Stimulated activated CD8-positive, alpha-beta memory T cell treated with anti-CD3 and anti-CD28 coated beads, Interleukin-12 subunit alpha, Interleukin-12 subunit beta, amount 100 ng/mL, for 4 hours (primary cell): Measurements from ENCODE around the gene LIG3.
"Not testable (repeated sequence)": the region's sequence is repeated elsewhere in the genome, so short reads cannot be mapped to it uniquely, and the experiment has no call there.

Experiments
- DNase-seq: peaks from one replicate; pipeline ENCODE4 v3.0.0-alpha.2; 2020; ENCODE audit warnings: low read depth

Gene LIG3

DNA sequence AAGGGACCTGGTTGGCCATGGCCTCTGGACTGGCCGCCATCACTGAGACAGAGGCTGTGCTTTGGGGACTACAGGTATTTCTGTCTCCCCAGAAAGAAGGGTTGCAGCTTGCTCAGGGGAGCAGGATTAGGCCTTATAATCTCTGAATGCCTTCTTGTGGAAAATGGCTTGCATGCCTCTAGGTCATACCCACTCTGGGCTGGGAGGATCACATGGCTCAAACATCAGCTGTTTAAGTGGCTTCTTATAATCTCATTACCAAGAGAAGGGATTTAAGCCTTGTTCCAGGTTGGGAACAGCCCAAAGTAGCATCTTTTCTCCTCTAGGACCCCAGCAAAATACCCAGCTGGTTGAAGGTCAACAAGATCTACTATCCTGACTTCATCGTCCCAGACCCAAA lies 19.1 kb downstream of the LIG3 start:
- DNase-seq, result no peak

DNA sequence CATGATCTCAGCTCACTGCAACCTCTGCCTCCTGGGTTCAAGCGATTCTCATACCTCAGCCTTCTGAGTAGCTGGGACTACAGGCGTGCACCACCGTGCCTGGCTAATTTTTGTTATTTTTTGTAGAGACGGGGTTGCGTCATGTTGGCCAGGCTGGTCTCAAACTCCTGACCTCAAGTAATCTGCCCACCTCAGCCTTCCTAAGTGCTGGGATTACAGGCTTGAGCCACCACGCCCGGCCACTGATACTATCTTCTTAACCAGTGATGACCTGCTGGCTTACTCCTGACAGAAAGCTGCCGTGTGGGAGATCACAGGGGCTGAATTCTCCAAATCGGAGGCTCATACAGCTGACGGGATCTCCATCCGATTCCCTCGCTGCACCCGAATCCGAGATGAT lies 20.7 kb downstream of the LIG3 start:
- not testable (repeated sequence) for DNase-seq

DNA sequence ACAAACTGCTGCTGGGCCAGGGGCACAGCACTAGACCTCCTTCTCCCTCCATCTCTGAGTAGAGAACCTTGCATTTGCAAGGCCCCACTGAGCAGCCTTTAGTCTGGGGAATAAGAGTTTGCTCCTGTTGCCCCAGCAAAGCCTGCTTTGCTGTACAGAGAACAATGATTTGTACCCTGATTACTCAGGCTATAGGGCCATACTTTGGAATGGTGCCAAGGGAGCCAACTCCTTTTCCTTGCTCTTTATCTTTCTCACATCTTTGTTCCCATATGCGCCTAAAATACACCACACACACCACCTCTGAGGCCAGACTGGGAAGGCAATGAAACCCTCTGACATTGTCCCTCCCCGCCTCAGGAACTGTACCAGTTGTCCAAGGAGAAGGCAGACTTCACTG lies 21.2 kb downstream of the LIG3 start:
- DNase-seq, result no peak

DNA sequence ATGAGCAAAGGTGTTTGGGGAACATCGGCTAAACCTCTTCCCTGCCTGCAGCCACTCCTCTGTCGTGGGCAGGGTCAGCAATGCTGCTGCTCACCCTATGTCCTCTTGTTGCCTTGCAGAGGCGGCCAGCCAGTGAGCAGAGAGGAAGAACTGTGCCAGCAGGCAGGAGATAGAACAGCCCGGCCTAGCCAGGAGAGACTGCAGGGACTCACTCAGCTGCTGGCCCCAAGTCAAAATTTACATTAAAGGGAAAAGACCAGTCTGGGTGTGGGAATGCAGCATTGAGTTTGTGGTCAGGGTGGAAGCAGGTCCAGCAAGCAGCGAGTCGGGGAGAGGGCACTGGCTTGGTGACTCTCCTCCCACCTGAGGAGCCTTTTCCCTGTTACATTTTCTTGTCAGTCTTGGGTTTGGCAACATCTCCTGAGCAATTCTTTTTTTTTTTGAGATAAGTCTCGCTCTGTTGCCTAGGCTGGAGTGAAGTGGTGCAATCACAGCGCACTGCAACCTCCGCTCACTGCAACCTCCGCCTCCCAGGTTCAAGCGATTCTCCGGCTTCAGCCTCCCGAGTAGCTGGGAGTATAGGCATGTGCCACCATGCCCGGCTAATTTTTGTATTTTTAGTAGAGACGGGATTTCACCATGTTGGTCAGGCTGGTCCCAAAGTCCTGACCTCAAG lies 22.7 kb downstream of the LIG3 start:
- DNase-seq, result no peak

DNA sequence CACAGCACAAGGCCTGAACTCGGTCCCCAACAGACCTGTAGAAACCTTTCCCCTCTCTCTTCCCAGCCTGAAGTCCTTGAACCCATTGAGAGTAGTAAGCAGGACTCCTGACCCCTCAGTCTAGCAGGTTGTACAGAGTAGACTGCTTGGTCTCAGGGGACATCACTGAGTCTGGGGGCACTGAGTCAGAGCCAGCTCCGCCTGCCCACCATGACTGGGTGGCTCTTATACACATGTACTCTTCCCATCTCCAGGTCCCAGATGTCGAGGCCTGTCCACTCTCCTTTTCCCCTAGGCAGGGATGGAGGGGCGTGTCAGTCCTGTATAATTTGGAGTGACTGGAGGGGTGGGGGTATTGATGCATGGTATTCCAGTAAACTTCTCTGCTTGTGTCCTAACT lies 23.5 kb downstream of the LIG3 start:
- DNase-seq, result no peak

DNA sequence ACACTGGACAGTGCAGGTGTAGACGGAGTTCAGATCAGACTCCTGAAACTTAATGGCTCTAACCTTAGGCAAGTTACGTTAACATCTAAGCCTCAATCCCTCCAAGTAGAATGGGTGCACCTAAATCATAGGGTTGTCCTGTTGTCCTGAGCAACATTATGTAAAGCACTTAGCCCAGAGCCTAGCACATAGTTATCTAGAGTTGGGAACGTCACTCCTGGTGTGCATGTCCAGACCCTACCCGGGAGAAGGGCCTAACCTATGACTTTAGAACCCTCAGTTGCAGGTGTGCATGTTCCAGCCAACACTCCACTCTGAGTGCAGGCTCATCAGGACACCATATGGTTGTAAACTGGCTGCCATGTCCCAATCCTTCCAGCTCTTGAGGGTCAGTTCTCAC lies 26.0 kb downstream of the LIG3 start:
- DNase-seq, result no peak

DNA sequence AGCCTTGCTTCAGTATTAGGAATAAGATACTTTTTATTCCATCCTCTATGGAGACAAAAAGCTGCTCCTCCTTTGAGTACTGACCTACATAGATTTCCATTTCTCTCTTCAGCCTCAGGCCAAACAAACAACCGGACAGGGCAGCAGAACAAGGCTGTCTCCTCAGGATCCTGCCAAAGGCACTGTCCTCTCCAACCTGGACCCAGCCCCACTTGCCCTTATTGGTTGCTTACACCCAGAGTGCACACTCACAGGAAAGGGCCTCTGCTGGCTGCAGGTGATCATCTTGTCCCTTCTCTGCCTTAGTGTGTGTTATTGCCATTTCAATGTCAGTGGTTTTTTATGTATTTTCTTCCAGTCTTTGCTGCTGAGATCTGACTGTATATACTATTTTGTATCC lies 26.6 kb downstream of the LIG3 start:
- DNase-seq, result no peak

DNA sequence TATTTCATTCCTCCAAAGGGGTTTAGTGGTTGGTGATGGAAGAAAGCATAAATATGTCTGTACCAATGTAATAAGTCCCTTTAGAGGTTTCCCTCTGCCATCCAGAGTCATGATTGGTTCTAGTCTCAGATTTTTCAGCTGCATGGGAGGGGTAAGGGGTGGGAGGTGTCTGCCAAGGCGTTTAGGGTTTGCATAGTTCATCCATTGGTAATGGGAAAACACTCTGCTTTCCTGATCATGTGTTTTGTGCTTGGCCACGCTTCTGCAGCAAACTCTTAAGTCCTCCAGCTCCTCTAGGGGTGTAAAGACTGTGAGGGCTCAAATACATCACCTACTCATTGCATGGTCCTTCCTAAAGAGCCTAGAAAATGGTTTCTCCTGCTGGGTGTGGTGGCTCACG lies 29.8 kb downstream of the LIG3 start:
- DNase-seq, result no peak

DNA sequence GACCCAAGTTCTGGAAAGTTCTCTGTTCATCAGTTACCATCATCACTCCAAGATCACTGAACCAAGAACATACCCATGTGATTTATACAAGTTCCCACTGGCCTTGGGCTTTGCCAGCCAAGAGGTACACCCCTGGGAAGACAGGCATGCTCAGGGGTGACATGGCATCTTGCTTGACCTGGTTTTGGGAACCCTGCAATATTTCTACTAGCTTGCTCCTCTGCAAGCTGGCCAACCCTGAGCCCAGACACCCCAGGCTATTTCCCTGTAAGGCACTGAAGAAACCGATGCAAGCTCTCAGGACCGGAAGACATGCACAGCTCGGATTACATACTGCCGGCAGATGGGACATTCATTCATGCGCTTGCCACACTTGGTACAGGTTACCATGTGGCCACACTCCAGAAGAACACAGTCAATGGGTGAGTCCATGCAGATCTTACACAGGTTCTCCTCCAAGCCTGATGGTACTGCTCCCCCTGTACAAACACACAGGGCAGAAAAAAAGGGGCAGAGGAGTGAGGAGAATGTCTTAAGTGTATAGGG lies 31.4 kb downstream of the LIG3 start:
- no peak for DNase-seq

DNA sequence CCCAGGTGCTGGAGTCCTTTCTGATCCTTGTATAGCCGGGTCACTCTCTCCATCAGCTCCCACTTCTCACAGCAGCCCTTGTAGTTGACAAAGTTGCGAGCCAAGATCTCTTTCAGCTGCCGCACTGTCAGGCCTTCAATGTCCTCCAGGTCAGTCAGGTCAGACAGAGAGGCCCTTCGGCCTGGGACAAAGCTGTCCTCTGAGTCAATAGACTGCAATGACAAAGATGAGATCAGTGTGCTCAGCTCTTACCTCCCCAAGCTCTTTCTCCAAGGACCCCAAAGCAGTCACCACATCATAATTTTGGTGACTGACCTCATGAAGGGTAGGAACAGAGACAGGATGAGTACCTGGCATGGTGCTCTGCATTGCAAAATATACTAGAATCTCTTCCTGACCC lies 36.1 kb downstream of the LIG3 start:
- no peak for DNase-seq

DNA sequence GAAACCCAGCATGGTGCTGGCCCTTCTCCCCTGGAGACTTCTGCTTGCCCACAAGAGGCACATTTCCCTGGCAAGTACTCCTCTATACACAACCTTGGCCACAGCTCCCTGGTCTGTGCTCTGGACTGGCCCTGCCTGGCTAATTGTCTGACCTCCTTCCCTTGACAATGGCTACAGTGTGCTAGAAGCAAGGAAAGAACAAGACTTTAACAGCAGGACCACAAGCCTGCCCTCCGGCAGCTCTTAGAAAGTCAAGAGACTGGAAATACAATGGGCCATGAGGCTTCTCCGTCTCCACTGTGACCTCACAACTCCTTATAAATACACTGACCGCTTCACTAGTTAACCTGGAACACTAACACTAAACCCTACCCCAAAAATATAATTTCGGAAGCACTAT lies 36.7 kb downstream of the LIG3 start:
- DNase-seq, result no peak

DNA sequence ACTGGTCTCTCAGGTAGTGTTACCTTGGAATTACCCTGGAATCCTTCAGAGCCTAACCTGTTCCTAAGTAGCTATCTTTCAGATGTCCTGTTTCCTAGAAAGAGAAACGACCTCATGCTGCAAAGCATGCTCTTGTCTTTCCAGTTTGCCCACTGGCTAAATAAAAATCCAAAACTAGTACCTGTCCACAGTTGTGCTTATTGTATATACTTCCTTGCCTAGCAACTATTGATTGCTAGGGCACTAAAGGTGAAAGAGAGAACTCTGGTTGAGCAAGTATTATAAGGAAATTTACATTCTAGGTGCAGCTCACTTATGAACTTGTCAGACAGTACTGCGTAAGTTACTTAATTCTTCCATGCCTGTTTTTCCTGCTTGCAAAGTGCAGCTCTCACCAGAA lies 38.5 kb downstream of the LIG3 start:
- no peak for DNase-seq

DNA sequence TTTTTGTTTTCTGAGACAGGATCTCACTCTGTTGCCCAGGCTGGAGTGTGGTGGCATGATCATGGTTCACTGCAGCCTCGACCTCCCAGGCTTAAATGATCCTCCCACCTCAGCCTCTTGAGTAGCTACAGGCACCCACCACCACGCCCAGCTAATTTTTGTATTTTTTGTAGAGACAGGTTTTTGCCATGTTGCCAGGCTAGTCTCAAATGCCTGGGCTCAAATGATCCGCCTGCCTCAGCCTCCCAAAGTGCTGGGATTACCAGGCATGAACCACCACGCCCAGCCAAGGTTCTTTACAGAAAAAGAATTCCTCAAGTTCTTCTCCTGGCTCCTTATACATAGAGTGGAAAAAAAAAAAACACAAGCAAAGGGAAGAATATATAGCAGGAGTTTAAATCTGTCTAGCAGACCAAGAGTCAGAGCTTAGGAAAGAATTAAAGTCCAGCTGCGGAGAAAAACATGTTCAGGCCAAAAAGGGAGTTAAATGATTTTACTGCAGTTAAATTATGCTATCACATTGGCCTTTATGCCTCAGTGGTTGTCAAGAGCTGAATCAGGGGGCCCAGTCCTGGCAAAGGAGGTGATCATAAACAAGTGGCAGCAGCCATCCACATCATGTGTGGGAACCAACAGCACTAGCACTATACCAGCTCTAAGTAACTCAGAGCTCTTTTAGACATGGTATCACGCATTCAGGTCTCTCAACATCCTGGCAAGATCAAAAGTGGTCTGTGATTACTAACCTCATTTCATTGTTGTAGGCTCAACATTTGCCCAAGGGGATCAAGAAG lies 39.3 kb downstream of the LIG3 start:
- no peak for DNase-seq

DNA sequence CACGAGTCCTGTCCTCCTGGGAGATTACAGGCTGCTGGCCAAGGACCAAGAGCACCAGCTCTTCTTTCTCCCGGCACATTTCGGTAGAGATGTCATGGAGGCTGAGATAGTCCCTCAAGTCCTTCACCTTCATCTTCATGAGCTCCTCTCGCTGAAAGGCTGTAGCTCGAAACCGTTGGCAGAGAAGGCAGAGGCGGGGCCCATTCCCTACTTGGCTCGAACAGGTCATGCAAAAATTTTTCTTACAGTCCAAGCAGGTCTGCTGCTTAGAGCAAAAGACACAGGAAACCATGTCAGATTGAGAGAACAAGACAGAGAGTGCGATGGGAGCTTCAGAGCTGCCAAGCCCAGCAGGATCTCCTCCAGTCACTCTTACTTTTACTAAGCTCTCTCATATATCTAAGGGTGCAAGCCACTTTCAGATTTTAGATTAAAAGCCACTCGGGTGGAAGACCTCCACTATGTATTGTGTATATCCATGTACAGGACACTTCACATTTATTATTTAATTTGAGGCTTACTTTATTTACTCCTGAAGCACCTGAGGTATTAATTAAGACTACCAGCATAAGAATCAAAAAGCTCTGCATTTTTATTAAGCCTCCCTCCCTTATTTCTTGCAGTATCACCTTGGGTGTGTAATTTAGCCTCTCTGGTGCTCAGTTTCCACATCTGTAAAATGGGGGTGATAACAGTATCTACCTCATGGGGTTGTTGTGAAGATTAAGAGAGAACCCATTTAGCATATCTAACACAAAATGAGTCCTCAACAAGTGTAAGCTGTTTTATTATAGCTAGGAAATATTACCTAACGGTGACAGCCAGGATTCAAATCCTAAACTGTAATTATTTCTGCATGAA lies 41.4 kb downstream of the LIG3 start:
- no peak for DNase-seq

DNA sequence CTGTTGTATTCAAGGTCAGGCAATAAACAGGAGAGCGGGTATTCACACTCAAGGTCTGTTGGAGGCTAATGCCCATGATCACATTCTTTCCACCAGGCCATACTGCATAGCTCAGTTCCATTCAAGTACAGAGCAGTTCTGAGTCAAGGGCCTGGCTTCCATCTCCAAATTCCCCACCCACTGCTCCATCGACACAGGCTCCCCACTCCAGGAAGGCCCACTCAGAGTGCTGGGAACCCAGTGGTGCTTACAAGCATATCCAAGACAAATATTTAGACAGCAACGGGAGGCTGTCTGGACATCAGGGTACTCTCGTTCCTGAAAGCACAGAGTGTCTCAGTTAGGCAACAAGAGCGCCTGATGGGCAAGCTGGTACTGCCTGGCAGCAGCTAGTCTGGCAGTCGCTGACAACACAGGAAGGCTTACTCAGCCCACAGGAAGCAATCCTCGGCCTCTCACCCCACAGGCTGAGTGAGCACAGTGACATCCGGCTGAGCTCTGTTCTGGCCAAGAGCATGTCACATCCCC lies 42.3 kb downstream of the LIG3 start:
- DNase-seq, result peak; percentile 54

DNA sequence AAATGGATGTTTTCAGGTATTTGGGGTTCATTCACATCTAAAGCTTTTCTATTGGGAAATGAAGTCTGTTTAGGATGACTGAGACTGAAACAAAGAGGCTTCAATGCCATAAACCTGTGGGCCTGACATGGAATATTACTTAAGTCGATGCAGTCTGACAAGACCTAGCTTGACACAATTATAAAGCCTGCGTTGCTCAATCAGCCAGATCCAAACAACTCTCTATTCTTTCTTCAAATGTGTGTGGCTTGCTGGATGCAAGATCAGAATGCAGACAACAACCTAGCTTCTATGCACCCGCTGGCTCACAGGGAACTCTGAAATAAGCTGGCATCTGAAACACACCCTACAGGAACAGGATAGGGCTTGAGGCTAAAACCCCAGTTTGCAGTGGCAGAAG lies 43.2 kb downstream of the LIG3 start:
- DNase-seq, result no peak

DNA sequence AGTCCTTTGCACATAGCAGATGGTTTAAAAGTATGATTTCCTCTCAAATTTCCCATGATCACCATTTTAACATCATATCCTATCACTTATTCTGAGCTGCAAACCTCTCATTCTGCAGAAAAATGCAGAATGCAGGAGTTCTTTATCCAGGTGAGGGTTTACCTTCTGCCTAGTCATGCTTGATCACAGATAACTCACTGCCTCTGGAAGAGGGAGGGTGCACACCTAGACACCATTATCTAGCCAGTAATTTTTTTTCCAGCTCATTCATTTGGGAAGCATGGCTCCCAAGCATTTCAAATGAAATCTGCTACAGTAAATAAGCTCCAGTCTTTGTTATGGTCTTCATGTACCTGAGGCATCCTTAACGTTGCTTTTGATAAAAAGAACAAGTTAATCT lies 45.2 kb downstream of the LIG3 start:
- no peak for DNase-seq

DNA sequence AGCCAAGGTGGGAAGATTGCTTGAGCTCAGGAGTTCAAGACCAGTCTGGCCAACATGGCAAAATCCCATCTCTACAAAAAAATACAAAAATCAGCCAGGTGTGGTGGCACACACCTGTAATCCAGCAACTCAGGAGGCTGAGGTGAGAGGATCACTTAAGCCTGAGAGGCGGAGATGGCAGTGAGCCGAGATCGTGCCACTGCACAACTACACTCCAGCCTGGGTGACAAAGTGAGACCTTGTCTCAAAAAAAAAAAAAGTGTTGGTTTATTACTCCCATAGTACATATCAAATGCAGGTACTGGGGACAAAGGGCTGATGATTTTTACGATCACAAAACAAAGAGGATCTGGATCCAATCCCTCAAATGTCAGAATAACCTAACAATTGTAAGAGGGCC lies 47.8 kb downstream of the LIG3 start:
- not testable (repeated sequence) for DNase-seq

DNA sequence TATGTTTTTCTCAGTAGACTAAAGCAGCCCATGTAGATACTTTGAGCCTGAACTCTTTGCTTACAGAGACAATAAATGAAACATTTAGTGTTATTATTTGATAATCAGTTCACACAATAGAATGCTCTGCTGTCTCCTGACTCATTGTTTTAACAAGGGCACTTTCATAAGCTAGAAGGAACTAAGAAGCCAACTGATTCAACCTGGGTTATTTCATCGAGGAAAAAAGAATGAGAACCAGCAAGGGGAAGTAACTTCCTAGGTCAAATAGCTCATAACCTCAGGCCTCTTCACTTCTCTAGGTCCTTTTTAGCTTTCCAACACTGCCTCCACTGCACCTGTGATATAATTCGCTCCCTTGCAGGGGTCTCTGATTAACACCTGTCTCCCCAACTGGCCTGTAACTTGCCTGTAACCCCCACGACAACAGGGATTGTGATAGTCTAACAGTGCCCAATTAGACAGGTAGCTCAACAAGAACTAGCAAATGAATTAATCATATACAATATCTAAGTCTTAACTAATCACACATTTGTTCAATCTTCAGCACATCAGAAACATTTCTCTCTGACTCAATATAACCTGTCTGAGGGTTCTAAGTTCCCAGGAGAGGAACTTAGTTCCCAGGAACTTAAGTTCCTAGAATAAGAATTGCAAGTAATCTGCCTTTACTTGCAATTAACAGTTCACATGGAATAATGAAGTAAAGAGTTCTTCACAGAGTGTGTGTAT lies 48.4 kb downstream of the LIG3 start:
- DNase-seq, result no peak

DNA sequence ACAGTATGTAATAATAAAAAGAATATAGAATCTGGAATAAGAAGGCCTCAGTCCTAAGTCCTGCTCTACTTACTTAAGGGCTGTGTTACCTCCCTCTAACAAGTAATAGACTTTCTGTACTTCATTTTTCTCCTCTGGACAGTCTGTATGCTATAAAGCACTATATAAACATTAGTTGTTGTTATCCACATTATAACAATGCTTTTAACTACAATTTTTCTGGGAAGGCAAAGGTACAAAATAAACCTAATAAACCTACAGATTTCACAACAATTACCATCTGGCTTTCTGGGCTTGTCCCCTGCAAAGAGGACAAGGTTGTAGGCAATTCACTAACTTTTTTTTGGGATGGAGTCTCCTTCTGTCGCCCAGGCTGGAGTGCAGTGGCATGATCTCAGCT lies 50.5 kb downstream of the LIG3 start:
- DNase-seq, result no peak

DNA sequence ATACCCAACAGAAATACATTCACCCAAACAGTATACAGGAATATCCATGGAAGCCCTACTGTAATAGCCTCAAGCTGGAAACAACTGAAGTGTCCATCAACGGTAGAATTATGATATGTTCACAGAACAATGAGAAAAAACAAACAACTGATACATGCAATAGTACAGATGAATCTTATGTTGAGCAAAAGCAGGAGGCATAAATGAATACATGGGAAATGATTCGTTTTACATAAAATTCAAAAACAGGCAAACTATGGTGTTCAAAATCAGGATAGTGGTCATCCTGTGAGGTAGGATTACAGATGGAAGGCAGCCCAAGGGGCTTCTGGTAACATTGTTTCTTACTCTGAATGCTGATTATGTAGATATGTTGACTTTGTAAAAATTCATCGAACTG lies 58.1 kb downstream of the LIG3 start:
- no peak for DNase-seq

DNA sequence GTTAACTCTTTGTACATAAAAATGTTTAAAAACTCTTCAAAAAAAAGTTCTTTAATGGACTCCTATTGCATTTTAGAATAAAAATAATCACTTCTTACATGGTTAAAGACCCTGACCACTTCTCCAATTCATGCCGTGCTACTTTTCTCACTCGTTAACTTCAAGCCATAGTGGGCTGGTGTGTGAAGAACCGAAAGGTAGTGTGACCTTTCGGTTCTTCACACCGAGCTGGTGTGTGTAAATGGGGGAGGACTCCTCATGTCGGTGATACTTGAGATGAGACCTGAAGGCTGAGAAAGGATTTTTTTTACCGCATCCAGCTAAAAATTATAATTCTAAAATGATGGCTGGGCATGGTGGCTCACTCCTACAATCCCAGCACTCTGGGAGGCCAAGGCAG lies 61.1 kb downstream of the LIG3 start:
- no peak for DNase-seq
